Measurements from ENCODE around the gene PLD3. TPM values are rescaled to one million over a fixed set of nuclear protein-coding genes. Genes with fewer than 3 reads are reported as not detected.

PLD3 gene
- total and polyA plus RNA-seq, 5 donors, result 180 to 235 (median 219) TPM

- peak in 1 of 3 donors; percentile 19 for DNase-seq
- 86% methylated on average over 10 of the region's 10 CpGs for WGBS
- intact Hi-C loops (cut with DNase I), result no loop called here
These were observed 41.7 kb downstream of the PLD3 start, which contains the start of gene HIPK4 for GRCh38 chr19:40390084-40390742. Gene HIPK4 (minus strand): TSS chr19:40390181. CDS start chr19:40389902, 279 bp downstream.

GRCh38 chr19:40392123-40392522 is 43.6 kb downstream of the PLD3 start:
- Histone ChIP-seq H3K9me3 (ENCODE audit: control insufficient read depth, low read length) (no peaks in the 10 kb centered on the region), H3K4me3 (ENCODE audit: low read length) (no peak overlapping the region), H3K27me3 (ENCODE audit: control insufficient read depth, insufficient read depth) (no peaks in the 10 kb centered on the region), H3K4me1 (ENCODE audit: control insufficient read depth, insufficient read depth, low read length) (no peaks in the 10 kb centered on the region), H3K27ac (ENCODE audit: low read length) (no peak overlapping the region)
- no peak for ATAC-seq
- intact Hi-C loops (cut with DNase I), result no loop called here
- 65% methylated on average over 8 of the region's 8 CpGs for WGBS
- peak in 1 of 3 donors; percentile 5 for DNase-seq

More at GRCh38 chr19:40390084-40390742, 41.7 kb downstream of the PLD3 start, which contains the start of gene HIPK4:
- no peaks in the 10 kb centered on the region for H3K27me3 ChIP-seq (ENCODE audit: control insufficient read depth, insufficient read depth)
- no peaks in the 10 kb centered on the region for H3K9me3 ChIP-seq (ENCODE audit: control insufficient read depth, low read length)
- ATAC-seq, result no peak
- H3K4me3 ChIP-seq (ENCODE audit: low read length), result no peak within 1 kb of the TSS
- no peaks in the 10 kb centered on the region for H3K4me1 ChIP-seq (ENCODE audit: control insufficient read depth, insufficient read depth, low read length)
- H3K27ac ChIP-seq (ENCODE audit: low read length), result no peak within 1 kb of the TSS

GRCh38 chr19:40392894-40393517 is 44.5 kb downstream of the PLD3 start:
- peak; percentile 22 to 46 for ATAC-seq

GRCh38 chr19:40393894-40394815 is 45.7 kb downstream of the PLD3 start:
- Histone ChIP-seq H3K9me3 (ENCODE audit: control insufficient read depth, low read length) (no peaks in the 10 kb centered on the region), H3K4me1 (ENCODE audit: control insufficient read depth, insufficient read depth, low read length) (no peaks in the 10 kb centered on the region), H3K27me3 (ENCODE audit: control insufficient read depth, insufficient read depth) (no peaks in the 10 kb centered on the region), H3K27ac (ENCODE audit: low read length) (no peak overlapping the region), H3K4me3 (ENCODE audit: low read length) (no peak overlapping the region)
- WGBS, result 92% methylated on average over 41 of the region's 41 CpGs
- intact Hi-C loops (cut with DNase I), result no loop called here
- DNase-seq, result peak in 1 of 3 donors; percentile 46
- no peak for ATAC-seq

More at GRCh38 chr19:40392894-40393517, 44.5 kb downstream of the PLD3 start:
- H3K4me3 ChIP-seq (ENCODE audit: low read length), result no peak overlapping the region
- WGBS, result 45% methylated on average over 9 of the region's 9 CpGs
- no peaks in the 10 kb centered on the region for H3K27me3 ChIP-seq (ENCODE audit: control insufficient read depth, insufficient read depth)
- peak in 1 of 3 donors; percentile 53 for DNase-seq
- intact Hi-C loops (cut with DNase I), result no loop called here
- H3K4me1 ChIP-seq (ENCODE audit: control insufficient read depth, insufficient read depth, low read length), result no peaks in the 10 kb centered on the region
- no peaks in the 10 kb centered on the region for H3K9me3 ChIP-seq (ENCODE audit: control insufficient read depth, low read length)
- H3K27ac ChIP-seq (ENCODE audit: low read length), result no peak overlapping the region

DNA sequence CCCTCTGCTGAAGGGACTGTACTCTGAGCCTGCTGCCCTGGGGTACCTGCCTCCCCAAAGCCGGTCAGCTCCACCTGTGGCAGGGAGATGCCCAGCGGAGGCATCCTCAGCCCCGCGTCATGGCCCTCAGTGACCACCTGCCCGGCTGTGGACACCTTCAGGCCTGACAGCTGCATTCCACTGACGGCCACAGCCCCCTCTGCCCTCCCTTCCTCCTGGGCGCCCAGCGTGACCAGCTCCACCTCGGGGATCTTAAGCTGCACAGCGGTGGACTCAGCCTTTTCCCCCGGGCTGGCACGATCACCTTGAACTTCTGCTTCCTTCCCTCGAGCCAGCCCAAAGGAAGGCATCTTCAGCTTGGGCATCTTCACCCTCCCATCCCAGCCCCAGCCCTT is 46.3 kb downstream of the PLD3 start:
- 81% methylated on average over 13 of the region's 13 CpGs for WGBS
- DNase-seq (peak in 1 of 3 donors; percentile 17), ATAC-seq (no peak)
- intact Hi-C loops (cut with DNase I), result no loop called here
- no peaks in the 10 kb centered on the region for H3K27me3 ChIP-seq (ENCODE audit: control insufficient read depth, insufficient read depth)
- H3K4me1 ChIP-seq (ENCODE audit: control insufficient read depth, insufficient read depth, low read length), result no peaks in the 10 kb centered on the region
- no peaks in the 10 kb centered on the region for H3K9me3 ChIP-seq (ENCODE audit: control insufficient read depth, low read length)
- H3K27ac ChIP-seq (ENCODE audit: low read length), result no peak overlapping the region
- no peak overlapping the region for H3K4me3 ChIP-seq (ENCODE audit: low read length)

DNA sequence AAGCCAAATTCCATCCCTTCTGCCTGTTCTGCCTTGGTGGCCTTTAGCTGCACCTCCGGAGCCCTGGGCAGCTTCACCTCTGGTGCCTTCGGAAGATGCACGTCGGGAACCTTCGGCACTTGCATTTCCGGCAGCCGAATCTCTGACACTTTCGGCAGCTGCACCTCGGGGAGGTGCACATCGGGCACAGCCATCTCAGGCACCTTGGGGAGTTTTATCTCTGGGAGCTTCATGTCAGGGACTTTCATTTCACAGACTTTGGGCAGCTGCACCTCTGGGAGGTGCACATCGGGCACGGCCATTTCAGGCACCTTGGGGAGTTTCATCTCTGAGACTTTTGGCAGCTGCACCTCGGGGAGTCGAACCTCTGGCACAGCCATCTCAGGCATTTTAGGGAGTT is 47.5 kb downstream of the PLD3 start:
- no peak for ATAC-seq
- Histone ChIP-seq H3K27me3 (ENCODE audit: control insufficient read depth, insufficient read depth) (no peaks in the 10 kb centered on the region), H3K9me3 (ENCODE audit: control insufficient read depth, low read length) (no peaks in the 10 kb centered on the region), H3K4me1 (ENCODE audit: control insufficient read depth, insufficient read depth, low read length) (no peaks in the 10 kb centered on the region), H3K4me3 (ENCODE audit: low read length) (no peak overlapping the region), H3K27ac (ENCODE audit: low read length) (no peak overlapping the region)
- 89% methylated on average over 14 of the region's 14 CpGs for WGBS
- intact Hi-C loops (cut with DNase I), result no loop called here
- no peak for DNase-seq

GRCh38 chr19:40396886-40397567 is 48.5 kb downstream of the PLD3 start:
- ATAC-seq, result no peak
- Histone ChIP-seq H3K4me3 (ENCODE audit: low read length) (no peak overlapping the region), H3K27me3 (ENCODE audit: control insufficient read depth, insufficient read depth) (no peaks in the 10 kb centered on the region), H3K4me1 (ENCODE audit: control insufficient read depth, insufficient read depth, low read length) (no peaks in the 10 kb centered on the region), H3K9me3 (ENCODE audit: control insufficient read depth, low read length) (no peaks in the 10 kb centered on the region), H3K27ac (ENCODE audit: low read length) (no peak overlapping the region)
- intact Hi-C loops (cut with DNase I), result no loop called here
- peak in 1 of 3 donors; percentile 34 for DNase-seq
- WGBS, result 93% methylated on average over 20 of the region's 20 CpGs

GRCh38 chr19:40397568-40397906 is 49.0 kb downstream of the PLD3 start:
- DNase-seq, result no peak
- H3K27ac ChIP-seq (ENCODE audit: low read length), result no peak overlapping the region
- H3K9me3 ChIP-seq (ENCODE audit: control insufficient read depth, low read length), result no peaks in the 10 kb centered on the region
- H3K4me3 ChIP-seq (ENCODE audit: low read length), result no peak overlapping the region
- intact Hi-C loops (cut with DNase I), result no loop called here
- 95% methylated on average over 22 of the region's 22 CpGs for WGBS
- no peaks in the 10 kb centered on the region for H3K27me3 ChIP-seq (ENCODE audit: control insufficient read depth, insufficient read depth)
- ATAC-seq, result no peak
- H3K4me1 ChIP-seq (ENCODE audit: control insufficient read depth, insufficient read depth, low read length), result no peaks in the 10 kb centered on the region

- peak in 1 of 2 donors; percentile 46 for ATAC-seq
These were observed 50.1 kb downstream of the PLD3 start for GRCh38 chr19:40398417-40399131.

DNA sequence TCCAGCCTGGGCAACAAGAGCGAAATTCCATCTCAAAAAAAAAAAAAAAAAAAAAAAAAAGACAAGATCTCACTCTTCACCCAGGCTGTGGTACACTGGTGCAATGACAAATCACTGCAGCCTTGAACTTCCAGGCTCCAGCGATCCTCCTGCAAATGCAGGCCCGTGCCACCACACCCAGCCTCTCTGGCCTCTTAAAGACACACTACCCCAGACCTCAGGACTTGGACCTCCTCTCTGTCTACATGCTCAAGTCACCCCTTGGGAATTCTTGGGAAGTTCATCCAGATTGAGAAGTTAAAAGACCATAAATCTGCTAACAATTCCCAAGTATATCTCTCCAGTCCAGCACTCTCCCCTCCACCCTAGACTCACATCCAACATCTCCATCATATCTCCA is 52.1 kb downstream of the PLD3 start:
- Histone ChIP-seq H3K4me3 (ENCODE audit: low read length) (no peak overlapping the region), H3K4me1 (ENCODE audit: control insufficient read depth, insufficient read depth, low read length) (no peaks in the 10 kb centered on the region), H3K9me3 (ENCODE audit: control insufficient read depth, low read length) (no peaks in the 10 kb centered on the region), H3K27me3 (ENCODE audit: control insufficient read depth, insufficient read depth) (no peaks in the 10 kb centered on the region), H3K27ac (ENCODE audit: low read length) (no peak overlapping the region)
- DNase-seq (peak in 1 of 3 donors; percentile 52), ATAC-seq (no peak)
- WGBS, result 43% methylated on average over 2 of the region's 3 CpGs
- intact Hi-C loops (cut with DNase I), result no loop called here

More at GRCh38 chr19:40398417-40399131, 50.1 kb downstream of the PLD3 start:
- peak; percentile 54 to 79 (median 74) for DNase-seq
- no peaks in the 10 kb centered on the region for H3K9me3 ChIP-seq (ENCODE audit: control insufficient read depth, low read length)
- H3K27ac ChIP-seq (ENCODE audit: low read length), result no peak overlapping the region
- WGBS, result 53% methylated on average over 49 of the region's 49 CpGs
- H3K4me1 ChIP-seq (ENCODE audit: control insufficient read depth, insufficient read depth, low read length), result no peaks in the 10 kb centered on the region
- intact Hi-C loops (cut with DNase I), result no loop called here
- H3K27me3 ChIP-seq (ENCODE audit: control insufficient read depth, insufficient read depth), result no peaks in the 10 kb centered on the region
- H3K4me3 ChIP-seq (ENCODE audit: low read length), result no peak overlapping the region
